Measurements from ENCODE around the gene TEAD4.

TEAD4 gene

DNA sequence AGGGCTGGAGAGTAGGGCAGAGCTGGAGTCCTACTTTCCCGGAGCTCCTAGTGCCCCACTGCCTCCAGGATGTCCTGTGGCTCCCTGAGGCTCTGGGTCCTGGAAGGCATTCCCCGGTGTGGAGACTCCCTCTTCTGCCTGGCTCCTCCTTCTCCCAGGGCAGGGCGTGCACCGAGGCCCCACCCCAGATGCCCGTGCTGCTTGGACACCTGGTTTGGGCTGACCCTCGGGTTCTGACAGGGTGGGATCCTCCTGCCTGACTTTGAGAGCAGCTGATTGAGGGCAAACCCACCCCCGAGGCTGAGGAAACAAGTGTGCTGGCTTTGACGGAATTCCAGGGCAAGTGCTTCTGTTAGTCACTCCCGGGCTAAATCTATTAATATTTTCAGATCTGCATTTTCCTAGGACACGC, 15.4 kb downstream of the TEAD4 start:
- no peaks in the 10 kb centered on the region for H3K9me3 Mint-ChIP-seq

DNA sequence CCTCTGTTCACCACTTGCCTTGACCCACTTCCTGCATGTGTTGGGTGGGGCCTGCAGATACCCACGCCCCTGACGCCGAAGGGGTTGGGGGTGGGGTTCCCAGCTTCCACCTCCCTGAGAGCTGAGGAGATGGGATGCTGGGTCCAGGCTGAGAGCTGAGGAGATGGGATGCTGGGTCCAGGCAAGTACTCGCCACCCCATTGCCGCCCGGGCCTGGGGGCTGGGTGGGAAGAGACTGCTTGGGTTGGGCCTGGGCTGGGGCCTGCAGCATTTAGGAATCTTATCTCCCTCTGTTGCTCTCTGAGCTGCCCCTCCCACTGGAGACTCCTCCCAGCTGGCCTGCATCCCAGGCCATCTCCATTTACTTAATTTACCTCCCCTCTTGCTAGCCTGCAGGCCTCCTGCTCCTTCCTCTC, 17.4 kb downstream of the TEAD4 start:
- H3K9me3 Mint-ChIP-seq = no peaks in the 10 kb centered on the region
- H3K36me3 Mint-ChIP-seq (ENCODE audit: low read depth) = no peaks in the 10 kb centered on the region
- H3K4me3 Mint-ChIP-seq = no peak overlapping the region
- no peak for DNase-seq
- H3K27ac Mint-ChIP-seq = no peak overlapping the region
- H3K27me3 Mint-ChIP-seq = peaks cover 6% of the 10 kb centered on the region
- H3K4me1 Mint-ChIP-seq = no peaks in the 10 kb centered on the region
- ATAC-seq = no peak

More for the DNA sequence above, 15.4 kb downstream of the TEAD4 start:
- Mint-ChIP-seq H3K4me3 (no peak overlapping the region), H3K27ac (no peak overlapping the region), H3K36me3 (ENCODE audit: low read depth) (no peaks in the 10 kb centered on the region), H3K27me3 (peaks cover 9% of the 10 kb centered on the region), H3K4me1 (no peaks in the 10 kb centered on the region)
- ATAC-seq (no peak), DNase-seq (no peak)

DNA sequence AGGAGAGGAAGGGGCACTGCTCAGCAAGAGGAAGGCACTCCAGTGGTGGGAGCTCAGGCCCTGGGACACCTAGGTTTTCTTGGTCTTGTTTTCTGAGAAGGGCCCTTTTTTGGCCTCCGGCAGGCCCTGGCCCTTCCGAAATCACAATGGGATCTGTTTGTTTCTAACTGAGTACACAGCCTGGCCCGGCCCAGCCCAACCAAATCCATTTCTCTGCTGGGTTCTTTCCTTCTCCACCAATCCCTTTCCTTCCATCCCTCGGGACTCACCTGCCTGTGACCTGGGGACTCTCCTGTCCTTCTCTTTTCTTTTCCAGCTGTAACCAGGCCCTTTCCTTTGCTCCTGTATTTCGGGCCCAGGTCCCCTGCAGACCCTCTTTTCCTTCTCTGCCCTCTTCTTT, 18.6 kb downstream of the TEAD4 start:
- H3K36me3 Mint-ChIP-seq (ENCODE audit: low read depth) = no peaks in the 10 kb centered on the region
- H3K9me3 Mint-ChIP-seq = no peaks in the 10 kb centered on the region
- no peak for ATAC-seq
- peaks cover 4% of the 10 kb centered on the region for H3K27me3 Mint-ChIP-seq
- no peaks in the 10 kb centered on the region for H3K4me1 Mint-ChIP-seq
- H3K4me3 Mint-ChIP-seq = no peak overlapping the region
- no peak for DNase-seq
- no peak overlapping the region for H3K27ac Mint-ChIP-seq

DNA sequence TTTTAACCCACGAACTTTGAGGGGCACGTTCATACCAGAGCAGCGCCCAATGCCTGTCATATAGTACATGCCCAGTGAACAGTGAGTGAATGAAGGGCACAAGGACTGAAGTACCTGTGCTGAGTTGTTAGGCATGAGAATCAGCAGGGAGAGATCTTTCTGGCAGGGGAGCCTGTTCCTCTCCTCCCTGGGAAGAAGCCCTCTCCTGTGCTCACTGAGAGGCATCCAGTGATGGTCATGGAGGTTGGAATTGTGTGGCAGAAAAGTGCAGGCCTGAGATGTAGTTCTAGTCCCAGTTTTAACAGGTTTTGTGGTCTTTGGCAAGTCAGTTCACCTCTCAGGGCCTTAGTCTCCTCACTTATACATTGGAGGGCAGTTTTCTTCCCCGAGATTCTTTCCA, 20.6 kb downstream of the TEAD4 start:
- no peak for ATAC-seq
- H3K4me3 Mint-ChIP-seq = no peak overlapping the region
- H3K27me3 Mint-ChIP-seq = peaks cover 3% of the 10 kb centered on the region
- H3K27ac Mint-ChIP-seq = no peak overlapping the region
- H3K36me3 Mint-ChIP-seq (ENCODE audit: low read depth) = no peaks in the 10 kb centered on the region
- no peaks in the 10 kb centered on the region for H3K9me3 Mint-ChIP-seq
- no peaks in the 10 kb centered on the region for H3K4me1 Mint-ChIP-seq
- DNase-seq = no peak

DNA sequence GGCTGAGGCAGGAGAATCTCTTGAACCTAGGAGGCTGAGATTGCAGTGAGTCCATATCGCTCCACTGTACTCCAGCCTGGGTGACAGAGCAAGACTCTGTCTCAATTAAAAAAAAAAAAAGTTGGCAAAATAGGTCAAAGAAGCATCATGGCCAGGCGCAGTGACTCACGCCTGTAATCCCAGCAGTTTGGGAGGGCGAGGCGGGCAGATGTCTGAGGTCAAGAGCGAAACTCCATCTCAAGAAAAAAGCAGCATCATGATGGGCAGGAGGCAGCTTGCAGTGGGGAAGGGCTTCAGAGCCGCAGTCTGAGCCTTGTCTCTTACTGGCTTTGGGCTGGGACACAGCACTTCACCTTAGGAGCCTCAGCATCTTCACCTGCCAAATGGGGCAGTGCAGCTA, 21.4 kb downstream of the TEAD4 start:
- Mint-ChIP-seq H3K4me1 (no peaks in the 10 kb centered on the region), H3K27ac (no peak overlapping the region), H3K27me3 (peaks cover 2% of the 10 kb centered on the region), H3K9me3 (no peaks in the 10 kb centered on the region), H3K36me3 (ENCODE audit: low read depth) (no peaks in the 10 kb centered on the region), H3K4me3 (no peak overlapping the region)
- no peak for ATAC-seq
- no peak for DNase-seq

DNA sequence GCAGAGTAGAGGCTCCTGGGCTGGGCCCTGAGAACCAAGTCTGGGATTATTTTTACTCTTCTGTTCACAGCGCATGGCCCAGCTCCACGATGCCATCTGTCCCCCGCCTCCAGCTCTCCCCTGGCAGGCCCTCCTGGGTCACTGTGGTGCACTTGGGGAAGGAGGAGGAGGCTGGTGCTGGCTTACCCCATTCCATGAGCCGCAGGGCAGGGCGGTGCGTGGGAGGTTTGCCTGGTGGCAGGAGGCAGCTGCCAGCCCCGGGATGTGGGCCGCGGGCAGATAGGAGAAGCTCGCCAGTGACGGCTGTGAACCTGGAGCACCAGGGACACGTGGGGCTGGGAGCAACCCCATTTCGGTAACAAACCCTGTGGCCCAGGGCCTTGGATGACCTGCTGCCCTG, 23.2 kb downstream of the TEAD4 start:
- ATAC-seq = no peak
- Mint-ChIP-seq H3K9me3 (no peaks in the 10 kb centered on the region), H3K4me1 (no peaks in the 10 kb centered on the region), H3K4me3 (no peak overlapping the region), H3K36me3 (ENCODE audit: low read depth) (no peaks in the 10 kb centered on the region), H3K27ac (no peak overlapping the region), H3K27me3 (no peaks in the 10 kb centered on the region)
- DNase-seq = no peak

DNA sequence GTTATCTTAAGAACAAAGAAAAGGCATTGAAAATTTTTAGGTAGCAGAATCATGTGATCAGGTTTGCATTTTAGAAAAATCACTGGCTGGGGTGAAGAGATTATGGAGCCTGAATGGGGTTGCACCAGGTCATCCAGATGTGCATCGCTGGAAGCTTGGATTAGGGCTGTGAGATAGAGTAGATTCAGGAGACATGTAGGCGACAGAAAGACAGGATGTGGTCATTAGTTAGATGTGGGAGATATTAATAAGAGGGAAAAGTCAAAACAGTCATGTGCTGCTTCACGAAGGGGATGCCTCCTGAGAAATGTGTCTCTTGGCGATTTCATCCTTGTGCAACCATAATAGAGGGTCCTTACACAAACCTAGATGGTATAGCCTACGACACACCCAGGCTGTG, 25.1 kb downstream of the TEAD4 start:
- Mint-ChIP-seq H3K4me3 (no peak overlapping the region), H3K27ac (no peak overlapping the region), H3K4me1 (no peaks in the 10 kb centered on the region), H3K9me3 (no peaks in the 10 kb centered on the region), H3K27me3 (no peaks in the 10 kb centered on the region), H3K36me3 (ENCODE audit: low read depth) (no peaks in the 10 kb centered on the region)
- DNase-seq (no peak), ATAC-seq (no peak)

DNA sequence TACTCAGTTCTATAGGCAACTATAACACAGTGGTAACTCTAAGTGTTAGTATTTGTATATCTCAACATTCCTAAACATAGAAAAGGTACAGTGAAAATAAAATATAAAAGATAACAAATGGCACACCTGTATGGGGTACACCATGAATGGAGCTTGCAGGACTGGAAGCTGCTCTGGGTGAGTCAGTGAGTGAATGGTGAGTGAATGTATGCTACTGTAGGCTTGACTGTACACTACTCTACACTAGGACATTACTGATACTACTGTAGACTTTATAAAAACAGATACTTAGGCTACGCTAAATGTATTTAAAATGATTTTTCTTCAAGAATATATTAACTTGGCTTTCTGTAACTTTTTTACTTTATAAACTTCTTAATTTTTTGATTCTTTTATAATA, 25.5 kb downstream of the TEAD4 start:
- Mint-ChIP-seq H3K27me3 (no peaks in the 10 kb centered on the region), H3K9me3 (peaks cover 2% of the 10 kb centered on the region), H3K36me3 (ENCODE audit: low read depth) (no peaks in the 10 kb centered on the region), H3K4me3 (no peak overlapping the region), H3K4me1 (no peaks in the 10 kb centered on the region), H3K27ac (no peak overlapping the region)
- DNase-seq (no peak), ATAC-seq (no peak)

DNA sequence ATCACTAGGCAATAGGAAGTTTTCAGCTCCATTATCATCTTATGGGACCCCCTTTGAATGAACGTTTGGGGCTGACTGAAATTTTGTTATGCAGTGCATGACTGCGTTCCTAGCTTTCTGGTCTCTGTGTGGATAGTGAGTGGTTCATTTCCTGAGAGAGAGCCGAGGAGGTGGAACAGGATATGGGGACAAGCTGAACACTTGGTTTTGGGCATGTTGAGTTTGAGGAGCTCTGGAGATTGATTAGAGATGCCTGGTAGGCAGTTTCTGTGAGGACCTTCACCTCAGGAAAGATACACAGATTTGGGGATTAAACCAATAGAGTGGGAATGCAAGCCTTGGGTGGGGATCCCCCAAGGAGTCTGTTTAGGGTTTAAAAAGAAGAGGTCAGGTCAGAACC, 27.7 kb downstream of the TEAD4 start:
- H3K36me3 Mint-ChIP-seq (ENCODE audit: low read depth) = no peaks in the 10 kb centered on the region
- H3K4me3 Mint-ChIP-seq = no peak overlapping the region
- DNase-seq (no peak), ATAC-seq (no peak)
- H3K27me3 Mint-ChIP-seq = no peaks in the 10 kb centered on the region
- H3K4me1 Mint-ChIP-seq = no peaks in the 10 kb centered on the region
- no peak overlapping the region for H3K27ac Mint-ChIP-seq
- peaks cover 5% of the 10 kb centered on the region for H3K9me3 Mint-ChIP-seq

DNA sequence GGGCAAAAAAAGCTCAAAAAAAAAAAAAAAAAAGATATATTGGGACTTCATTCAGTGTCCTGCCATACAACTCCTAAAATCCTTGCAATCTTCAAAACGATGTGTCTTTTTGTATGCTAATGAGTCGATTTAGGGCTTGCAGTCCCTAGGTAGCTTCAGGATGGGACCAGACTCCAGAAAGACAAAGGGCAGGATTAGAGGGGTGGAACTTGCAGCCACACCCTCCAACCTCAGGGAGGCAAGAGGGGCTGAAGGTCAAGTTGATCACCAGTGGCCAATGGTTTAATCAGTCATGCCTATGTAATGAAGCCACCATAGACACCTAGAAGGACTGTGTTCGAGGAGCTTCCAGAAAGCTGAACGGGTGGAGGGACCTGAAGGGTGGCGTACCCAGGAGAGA, 29.3 kb downstream of the TEAD4 start:
- peaks cover 5% of the 10 kb centered on the region for H3K9me3 Mint-ChIP-seq
- no peak for ATAC-seq
- no peak for DNase-seq
- H3K4me1 Mint-ChIP-seq = no peaks in the 10 kb centered on the region
- H3K4me3 Mint-ChIP-seq = no peak overlapping the region
- H3K36me3 Mint-ChIP-seq (ENCODE audit: low read depth) = no peaks in the 10 kb centered on the region
- no peak overlapping the region for H3K27ac Mint-ChIP-seq
- no peaks in the 10 kb centered on the region for H3K27me3 Mint-ChIP-seq

DNA sequence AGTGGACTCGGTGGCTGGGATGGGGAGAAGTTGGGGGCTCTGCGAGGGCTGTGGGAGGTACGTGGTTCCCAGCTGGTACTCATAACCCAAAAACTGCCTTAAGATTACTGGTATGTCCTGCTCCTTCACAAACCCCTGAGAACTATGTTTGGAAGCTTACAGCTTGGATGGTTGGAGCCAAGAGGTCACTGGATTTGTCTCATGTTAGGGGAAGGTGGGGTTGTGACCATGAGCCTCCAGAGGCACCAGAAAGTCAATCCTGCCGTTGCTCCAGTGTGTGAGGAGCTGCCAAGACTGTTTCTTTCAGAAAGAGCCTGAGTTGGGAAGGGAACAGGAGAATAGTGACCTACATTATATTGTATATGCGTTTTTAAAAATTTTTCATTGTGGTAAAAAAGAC, 33.5 kb downstream of the TEAD4 start:
- no peaks in the 10 kb centered on the region for H3K27me3 Mint-ChIP-seq
- no peak overlapping the region for H3K27ac Mint-ChIP-seq

DNA sequence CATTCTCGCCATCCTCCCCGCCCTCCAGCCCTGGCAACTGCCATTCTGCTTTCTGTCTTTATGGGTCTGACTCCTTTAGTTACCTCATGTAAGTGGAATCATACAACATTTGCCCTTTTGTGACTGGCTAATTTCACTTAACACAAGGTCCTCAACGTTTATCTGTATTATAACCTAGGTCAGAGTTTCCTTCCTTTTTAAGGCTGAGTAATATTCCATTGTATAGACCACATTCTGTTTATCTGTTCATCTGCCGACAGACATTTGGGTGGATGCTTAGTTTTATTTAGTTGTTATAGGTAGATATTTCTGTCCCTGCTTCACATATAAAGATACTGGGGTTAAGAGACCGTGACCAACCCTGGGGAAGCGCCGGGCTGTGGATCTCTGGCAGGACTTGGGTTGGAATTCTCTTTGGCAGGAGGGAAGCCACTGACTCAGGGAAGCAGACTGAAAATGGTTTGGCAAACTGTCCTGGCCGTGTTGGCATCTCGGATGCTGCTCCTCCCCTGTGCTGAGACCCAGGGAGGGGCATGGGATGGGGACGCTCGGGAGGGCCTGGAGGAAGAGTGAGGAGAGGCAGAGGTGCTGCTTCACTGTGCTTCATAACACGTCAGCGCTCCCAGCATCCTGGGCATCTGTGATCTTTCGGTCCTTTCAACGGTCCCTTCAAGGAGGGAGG, 38.9 kb downstream of the TEAD4 start:
- ATAC-seq (no peak), DNase-seq (no peak)
- no peaks in the 10 kb centered on the region for H3K4me1 Mint-ChIP-seq
- no peak overlapping the region for H3K4me3 Mint-ChIP-seq
- no peaks in the 10 kb centered on the region for H3K9me3 Mint-ChIP-seq
- no peaks in the 10 kb centered on the region for H3K36me3 Mint-ChIP-seq (ENCODE audit: low read depth)
- no peaks in the 10 kb centered on the region for H3K27me3 Mint-ChIP-seq
- no peak overlapping the region for H3K27ac Mint-ChIP-seq

More for the DNA sequence above, 33.5 kb downstream of the TEAD4 start:
- H3K4me3 Mint-ChIP-seq = no peak overlapping the region
- ATAC-seq = no peak
- H3K9me3 Mint-ChIP-seq = peaks cover 5% of the 10 kb centered on the region
- no peaks in the 10 kb centered on the region for H3K36me3 Mint-ChIP-seq (ENCODE audit: low read depth)
- DNase-seq = no peak
- H3K4me1 Mint-ChIP-seq = no peaks in the 10 kb centered on the region

DNA sequence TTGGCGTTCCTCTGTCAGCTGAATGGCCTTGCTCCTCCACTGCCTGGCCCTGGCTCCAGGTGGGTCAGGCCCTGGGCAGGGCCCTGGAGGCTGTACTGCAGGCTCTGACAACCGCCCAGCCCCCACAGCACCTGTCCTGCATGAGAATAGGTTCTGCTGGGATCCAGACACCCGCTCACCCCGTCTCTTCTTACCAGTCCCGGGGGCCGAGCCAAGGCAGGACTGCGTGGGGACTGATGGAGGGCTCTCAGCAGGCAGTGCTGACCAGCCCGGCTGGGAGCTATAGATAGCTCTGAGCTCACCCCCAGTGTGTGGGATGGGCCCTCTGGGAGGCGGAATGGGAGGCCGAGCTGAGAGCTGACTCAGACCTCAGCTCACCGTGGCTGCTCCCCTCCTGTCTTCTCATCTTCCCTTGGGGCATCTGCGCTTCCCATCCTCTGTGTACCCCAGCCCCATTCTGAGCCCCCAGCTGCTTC, 39.6 kb downstream of the TEAD4 start:
- no peak for DNase-seq
- H3K27me3 Mint-ChIP-seq = no peaks in the 10 kb centered on the region
- ATAC-seq = no peak
- no peaks in the 10 kb centered on the region for H3K36me3 Mint-ChIP-seq (ENCODE audit: low read depth)
- no peak overlapping the region for H3K4me3 Mint-ChIP-seq
- no peaks in the 10 kb centered on the region for H3K9me3 Mint-ChIP-seq
- H3K4me1 Mint-ChIP-seq = no peaks in the 10 kb centered on the region
- no peak overlapping the region for H3K27ac Mint-ChIP-seq

DNA sequence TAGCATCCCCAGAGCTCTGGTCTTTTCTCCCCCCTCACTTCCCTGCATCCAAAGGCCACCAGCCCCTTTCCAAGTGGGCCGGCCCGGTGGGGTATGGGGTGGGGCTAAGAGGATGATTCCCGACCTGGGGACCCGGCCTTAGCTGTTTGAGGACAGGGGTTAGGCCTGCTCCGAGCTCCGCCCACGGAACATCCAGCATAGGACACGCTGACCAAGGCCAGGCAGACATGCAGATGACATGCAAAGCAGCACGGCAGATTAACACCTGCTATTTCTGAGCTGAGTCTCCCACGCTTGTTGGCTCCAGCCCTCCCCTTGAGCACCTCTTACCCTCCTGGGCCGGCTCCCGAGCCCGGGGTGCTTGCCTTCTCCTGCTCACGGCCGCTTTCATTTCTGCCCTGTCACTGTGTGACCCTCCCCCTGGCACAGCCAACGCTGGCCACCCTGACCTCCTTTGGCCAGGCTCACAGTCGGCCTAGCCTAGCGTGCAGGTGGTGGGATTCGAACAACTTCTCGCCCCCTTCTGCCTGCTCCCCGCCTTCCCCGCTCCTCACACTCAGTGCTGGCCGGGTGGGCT, 40.2 kb downstream of the TEAD4 start:
- H3K4me1 Mint-ChIP-seq = no peaks in the 10 kb centered on the region
- DNase-seq = no peak
- H3K9me3 Mint-ChIP-seq = no peaks in the 10 kb centered on the region

DNA sequence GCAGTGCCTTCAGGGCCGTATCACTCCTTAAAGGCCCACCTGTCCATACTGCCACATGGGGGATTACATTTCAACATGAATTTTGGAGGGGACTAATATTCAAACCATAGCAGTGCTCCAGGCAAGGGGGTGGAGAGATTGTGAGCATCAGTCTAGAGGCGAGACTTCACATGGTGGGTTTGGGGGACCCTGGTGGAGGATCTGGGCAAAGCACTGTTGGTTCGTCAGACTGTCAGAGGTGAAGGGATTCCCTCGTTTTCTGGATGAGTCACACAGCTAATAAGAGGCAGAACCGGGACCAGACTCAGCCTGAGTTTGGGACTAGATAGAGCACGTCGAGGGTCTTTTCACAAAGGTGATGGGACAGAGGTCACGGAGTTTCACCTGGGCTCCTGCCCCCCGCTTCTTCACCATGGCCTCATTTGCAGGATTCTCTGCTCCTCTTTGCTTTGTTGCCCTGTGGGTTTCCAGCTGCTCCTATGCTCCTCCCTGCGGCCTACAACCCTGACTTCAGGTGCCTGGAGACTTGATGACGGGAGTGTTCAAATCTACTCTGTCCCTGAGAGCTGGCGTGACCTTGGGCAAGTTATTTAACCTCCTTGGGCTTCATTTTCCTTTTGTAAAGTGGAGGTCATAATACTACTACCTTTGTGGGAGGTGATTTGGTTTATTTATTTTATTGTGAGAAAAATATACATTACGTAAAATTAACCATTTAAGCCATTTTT, 41.5 kb downstream of the TEAD4 start:
- Mint-ChIP-seq H3K27me3 (no peaks in the 10 kb centered on the region), H3K36me3 (ENCODE audit: low read depth) (no peaks in the 10 kb centered on the region), H3K4me3 (no peak overlapping the region), H3K27ac (no peak overlapping the region), H3K4me1 (no peaks in the 10 kb centered on the region), H3K9me3 (no peaks in the 10 kb centered on the region)
- no peak for DNase-seq
- ATAC-seq = no peak

More for the DNA sequence above, 40.2 kb downstream of the TEAD4 start:
- Mint-ChIP-seq H3K27me3 (no peaks in the 10 kb centered on the region), H3K36me3 (ENCODE audit: low read depth) (no peaks in the 10 kb centered on the region), H3K27ac (no peak overlapping the region), H3K4me3 (no peak overlapping the region)
- ATAC-seq = no peak
